Brain microvascular endothelial cell (primary cell): Measurements from ENCODE around the gene DEFB110.

Experiments
- DNase-seq: peaks from one replicate; pipeline ENCODE4 v3.0.0-alpha.2; 2020
- H3K27ac ChIP-seq: fragments of 250-450 bp; sonication (Bioruptor Pico); 2 replicates; pipeline ENCODE4 v1.5.1; 2020; ENCODE audit warnings: mild to moderate bottlenecking, moderate library complexity
- H3K27me3 ChIP-seq: fragments of 250-450 bp; sonication (Bioruptor Pico); replicated peaks from 2 replicates; pipeline ENCODE4 v1.5.1; 2020; ENCODE audit warnings: mild to moderate bottlenecking
- H3K36me3 ChIP-seq: fragments of 250-450 bp; sonication (Bioruptor Pico); replicated peaks from 2 replicates; pipeline ENCODE4 v1.5.1; 2020; ENCODE audit warnings: mild to moderate bottlenecking
- H3K4me3 ChIP-seq: 2 replicates; pipeline ENCODE4 v1.5.1; 2011; ENCODE audit warnings: low read depth, mild to moderate bottlenecking, control low read depth, low read length, moderate library complexity
- in situ Hi-C: cut with HindIII; loops from 2 replicates; pipeline ENCODE4 v1.10.0; 2017; ENCODE audit warnings: low sequenced_read_pairs, low pct_ligation_motif_present
- TF ChIP-seq, protein P1 (sequence below): IDR thresholded peaks from 2 replicates; pipeline ENCODE4 v1.5.1; 2011; ENCODE audit warnings: low read depth, mild to moderate bottlenecking, moderate library complexity, low read length, control low read depth, inconsistent platforms; ENCODE audit errors: missing control alignments

DEFB110 gene

DNA sequence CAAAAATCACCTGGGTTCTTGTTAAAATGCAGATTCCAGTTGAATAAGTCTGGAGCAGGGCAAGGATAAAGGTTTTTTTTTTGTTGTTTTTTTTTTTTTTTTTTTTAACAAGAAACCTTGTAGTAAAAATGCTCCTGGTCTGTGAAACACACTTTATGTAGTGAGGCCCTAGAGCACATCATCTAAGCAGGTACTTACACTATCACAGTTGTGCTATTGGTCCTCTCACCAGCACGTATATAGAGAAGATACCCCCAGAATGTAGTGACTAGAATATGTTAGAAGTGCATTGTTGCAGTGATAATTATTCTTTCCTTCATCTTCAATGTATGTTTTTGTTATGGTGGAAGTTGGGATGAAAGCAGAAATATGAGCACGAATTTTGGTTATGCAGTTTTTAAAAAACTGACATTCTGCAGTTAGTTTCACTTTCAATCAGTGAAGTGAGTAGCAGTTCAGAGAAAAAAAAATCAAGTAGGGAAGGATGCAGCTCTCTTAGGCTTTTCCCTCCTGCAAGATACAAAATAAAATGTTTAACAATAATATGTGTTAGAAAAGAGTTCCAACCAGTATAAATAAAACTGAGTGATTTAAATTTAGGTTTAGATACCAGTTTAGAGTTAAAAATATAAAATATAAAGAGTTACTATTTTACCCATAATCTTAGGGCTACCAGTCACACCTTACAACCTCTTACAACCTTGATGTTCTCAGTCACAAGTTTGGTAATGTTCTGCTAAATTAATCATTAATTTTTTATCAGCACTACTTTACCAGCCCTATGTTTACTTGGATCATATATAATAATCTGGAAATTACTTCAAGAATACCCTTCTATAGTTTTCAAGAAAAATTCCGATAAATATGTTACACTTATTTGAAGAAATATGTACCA, 43.2 kb downstream of the DEFB110 start:
- no peak overlapping the region for H3K27ac ChIP-seq
- TF ChIP-seq, protein P1, sequence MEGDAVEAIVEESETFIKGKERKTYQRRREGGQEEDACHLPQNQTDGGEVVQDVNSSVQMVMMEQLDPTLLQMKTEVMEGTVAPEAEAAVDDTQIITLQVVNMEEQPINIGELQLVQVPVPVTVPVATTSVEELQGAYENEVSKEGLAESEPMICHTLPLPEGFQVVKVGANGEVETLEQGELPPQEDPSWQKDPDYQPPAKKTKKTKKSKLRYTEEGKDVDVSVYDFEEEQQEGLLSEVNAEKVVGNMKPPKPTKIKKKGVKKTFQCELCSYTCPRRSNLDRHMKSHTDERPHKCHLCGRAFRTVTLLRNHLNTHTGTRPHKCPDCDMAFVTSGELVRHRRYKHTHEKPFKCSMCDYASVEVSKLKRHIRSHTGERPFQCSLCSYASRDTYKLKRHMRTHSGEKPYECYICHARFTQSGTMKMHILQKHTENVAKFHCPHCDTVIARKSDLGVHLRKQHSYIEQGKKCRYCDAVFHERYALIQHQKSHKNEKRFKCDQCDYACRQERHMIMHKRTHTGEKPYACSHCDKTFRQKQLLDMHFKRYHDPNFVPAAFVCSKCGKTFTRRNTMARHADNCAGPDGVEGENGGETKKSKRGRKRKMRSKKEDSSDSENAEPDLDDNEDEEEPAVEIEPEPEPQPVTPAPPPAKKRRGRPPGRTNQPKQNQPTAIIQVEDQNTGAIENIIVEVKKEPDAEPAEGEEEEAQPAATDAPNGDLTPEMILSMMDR, result no peak
- no peaks in the 10 kb centered on the region for H3K36me3 ChIP-seq
- H3K27me3 ChIP-seq, result no peaks in the 10 kb centered on the region
- H3K4me3 ChIP-seq, result no peak overlapping the region
- DNase-seq, result no peak
- in situ Hi-C loops, result no loop called here

- TF ChIP-seq, protein P1, result no peak
- H3K36me3 ChIP-seq, result no peaks in the 10 kb centered on the region
- no peak within 1 kb of the TSS for H3K4me3 ChIP-seq
- no peak for DNase-seq
- H3K27me3 ChIP-seq, result no peaks in the 10 kb centered on the region
- in situ Hi-C loops, result no loop called here
- no peak within 1 kb of the TSS for H3K27ac ChIP-seq
These were observed 52.2 kb downstream of the DEFB110 start, which contains the start of gene DEFB113 for GRCh38 chr6:49969605-49970004. Gene DEFB113 (minus strand): TSS chr6:49969625. CDS start chr6:49969625, 0 bp downstream.
